ENCODE measurements around the gene REEP2.
"Not testable (repeated sequence)": the region's sequence is repeated elsewhere in the genome, so short reads cannot be mapped to it uniquely, and the experiment has no call there.

REEP2 gene

GRCh38 chr5:138438724-138439476, at the start of gene REEP2:
TSS of gene REEP2 (plus strand) at chr5:138439057. CDS start at chr5:138439209, 152 bp downstream.
- H3K27ac ChIP-seq: peak within 1 kb of the TSS in 3 of 21 experiments; percentile 31 to 55 (median 34)
- H3K4me3 ChIP-seq: peak within 1 kb of the TSS; percentile 15 to 47 (median 31)

GRCh38 chr5:138389332-138389731, 49.5 kb upstream of the REEP2 start:
- no peak overlapping the region for H3K27ac ChIP-seq
- H3K4me3 ChIP-seq: no peak overlapping the region

GRCh38 chr5:138389911-138390310, 48.9 kb upstream of the REEP2 start:
- not testable (repeated sequence) for H3K4me3 ChIP-seq, H3K27ac ChIP-seq

GRCh38 chr5:138391859-138392386, 46.9 kb upstream of the REEP2 start:
- H3K4me3 ChIP-seq: no peak overlapping the region

GRCh38 chr5:138402640-138403039, 36.2 kb upstream of the REEP2 start:
- Histone ChIP-seq H3K27ac (no peak overlapping the region), H3K4me3 (no peak overlapping the region)

More at GRCh38 chr5:138391859-138392386, 46.9 kb upstream of the REEP2 start:
- no peak overlapping the region for H3K27ac ChIP-seq

GRCh38 chr5:138408023-138408422, 30.8 kb upstream of the REEP2 start:
- no peak overlapping the region for H3K27ac ChIP-seq
- no peak overlapping the region for H3K4me3 ChIP-seq

GRCh38 chr5:138410996-138411640, 27.7 kb upstream of the REEP2 start:
- not testable (repeated sequence) for H3K27ac ChIP-seq, H3K4me3 ChIP-seq

GRCh38 chr5:138418444-138418843, 20.4 kb upstream of the REEP2 start:
- H3K4me3 ChIP-seq: no peak overlapping the region
- H3K27ac ChIP-seq: no peak overlapping the region

- no peak overlapping the region for H3K4me3 ChIP-seq
- H3K27ac ChIP-seq: no peak overlapping the region
These were observed 13.8 kb upstream of the REEP2 start for GRCh38 chr5:138425079-138425478.

- Histone ChIP-seq H3K4me3 (no peak overlapping the region), H3K27ac (no peak overlapping the region)
These were observed 2.9 kb upstream of the REEP2 start for GRCh38 chr5:138435943-138436342.

- no peak overlapping the region for H3K27ac ChIP-seq
These were observed 694 bp upstream of the REEP2 start for GRCh38 chr5:138438003-138438723.

GRCh38 chr5:138439477-138440158, 761 bp downstream of the REEP2 start:
- Histone ChIP-seq H3K4me3 (peak overlapping the region in 6 of 7 experiments; percentile 15 to 47 (median 34)), H3K27ac (peak overlapping the region in 2 of 21 experiments; percentile 31 to 55)

More at GRCh38 chr5:138438003-138438723, 694 bp upstream of the REEP2 start:
- H3K4me3 ChIP-seq: peak overlapping the region; percentile 15 to 47 (median 31)

GRCh38 chr5:138440159-138441073, 1.6 kb downstream of the REEP2 start:
- Histone ChIP-seq H3K27ac (peak overlapping the region in 1 of 21 experiments; percentile 31), H3K4me3 (no peak overlapping the region)

GRCh38 chr5:138441221-138441620, 2.4 kb downstream of the REEP2 start:
- H3K4me3 ChIP-seq: no peak overlapping the region
- no peak overlapping the region for H3K27ac ChIP-seq

- Histone ChIP-seq H3K4me3 (no peak overlapping the region), H3K27ac (no peak overlapping the region)
These were observed 5.4 kb downstream of the REEP2 start for GRCh38 chr5:138444078-138444773.

- H3K27ac ChIP-seq: no peak overlapping the region
- no peak overlapping the region for H3K4me3 ChIP-seq
These were observed 6.1 kb downstream of the REEP2 start for GRCh38 chr5:138444774-138445546.

GRCh38 chr5:138445547-138446271, 6.9 kb downstream of the REEP2 start:
- H3K27ac ChIP-seq: no peak overlapping the region
- H3K4me3 ChIP-seq: no peak overlapping the region
